HG03135 (cell line): ENCODE data around the gene DUSP28.

ENCODE experiments used
- ATAC-seq: cut with Tn5 transposase; IDR thresholded peaks from one replicate; pipeline ENCODE4 v1.9.1; 2021; ENCODE audit warnings: mild to moderate bottlenecking, moderate library complexity; ENCODE audit not compliant: unreplicated experiment

DUSP28 gene

DNA sequence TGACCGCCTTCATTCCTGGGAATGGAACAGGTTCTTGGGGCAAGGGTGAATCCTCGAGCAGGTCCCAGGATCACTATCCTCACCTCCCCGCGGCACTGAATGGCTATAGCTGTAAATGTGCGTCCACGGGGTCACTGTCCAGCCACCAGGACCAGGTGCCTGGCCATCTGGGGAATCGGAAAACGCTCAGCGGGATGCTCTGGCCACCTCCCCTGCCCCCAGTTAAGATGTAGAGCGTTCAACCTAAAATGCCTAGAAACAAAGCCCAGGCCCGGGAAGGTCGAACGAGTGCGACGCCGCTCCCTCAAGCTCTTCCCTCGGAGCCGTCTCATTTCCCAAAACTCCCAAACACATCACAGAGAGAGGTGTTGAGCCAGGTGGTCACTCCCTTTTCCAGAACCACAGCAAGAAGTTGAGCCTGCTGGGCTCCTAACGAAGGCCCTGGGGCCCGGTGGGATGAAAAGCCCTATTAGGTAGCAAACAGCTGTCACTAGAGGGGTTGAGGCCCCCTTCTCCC, 25.6 kb downstream of the DUSP28 start:
- ATAC-seq: no peak

DNA sequence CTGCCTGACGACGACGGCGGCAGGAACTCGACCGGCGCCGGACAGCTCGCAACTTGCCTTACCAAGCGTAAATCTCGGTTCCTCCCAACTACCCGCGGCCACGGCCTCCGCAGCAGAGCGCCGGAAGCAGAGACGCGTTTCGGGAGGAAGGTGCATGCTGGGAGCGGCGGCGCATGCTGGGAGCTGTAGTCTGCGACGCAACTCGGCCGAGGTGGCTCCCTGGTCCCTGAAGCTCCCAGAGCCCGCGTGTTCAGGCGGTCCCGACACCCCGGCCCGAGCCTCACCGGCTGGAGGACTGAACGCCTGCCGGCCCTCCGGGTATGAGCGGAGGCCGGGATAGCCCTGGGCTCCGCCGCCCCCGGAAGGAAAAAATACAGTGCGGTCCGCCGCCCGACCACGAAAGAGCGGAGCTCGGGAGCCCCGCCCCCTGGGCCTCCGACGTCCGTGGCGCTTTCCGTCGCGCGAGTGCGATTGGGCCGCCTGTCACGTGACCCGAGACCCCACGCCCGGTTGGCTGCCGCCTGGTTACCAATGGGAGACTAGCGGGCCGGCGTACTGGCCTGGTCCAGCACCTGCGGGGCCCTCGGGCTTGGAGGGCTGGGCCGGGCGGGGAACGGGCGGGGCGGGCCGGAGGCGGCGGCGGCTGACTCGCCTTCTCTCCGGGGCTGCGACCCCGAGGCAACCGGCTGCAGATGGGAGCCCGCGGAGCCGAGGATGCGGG, 26.2 kb downstream of the DUSP28 start, which contains the start of gene CAPN10:
Gene CAPN10, plus strand, starts transcription at position 537 of the 721 bp plus-strand sequence. Its CDS starts 178 bp downstream, at position 715.
- peak; percentile 63 for ATAC-seq

DNA sequence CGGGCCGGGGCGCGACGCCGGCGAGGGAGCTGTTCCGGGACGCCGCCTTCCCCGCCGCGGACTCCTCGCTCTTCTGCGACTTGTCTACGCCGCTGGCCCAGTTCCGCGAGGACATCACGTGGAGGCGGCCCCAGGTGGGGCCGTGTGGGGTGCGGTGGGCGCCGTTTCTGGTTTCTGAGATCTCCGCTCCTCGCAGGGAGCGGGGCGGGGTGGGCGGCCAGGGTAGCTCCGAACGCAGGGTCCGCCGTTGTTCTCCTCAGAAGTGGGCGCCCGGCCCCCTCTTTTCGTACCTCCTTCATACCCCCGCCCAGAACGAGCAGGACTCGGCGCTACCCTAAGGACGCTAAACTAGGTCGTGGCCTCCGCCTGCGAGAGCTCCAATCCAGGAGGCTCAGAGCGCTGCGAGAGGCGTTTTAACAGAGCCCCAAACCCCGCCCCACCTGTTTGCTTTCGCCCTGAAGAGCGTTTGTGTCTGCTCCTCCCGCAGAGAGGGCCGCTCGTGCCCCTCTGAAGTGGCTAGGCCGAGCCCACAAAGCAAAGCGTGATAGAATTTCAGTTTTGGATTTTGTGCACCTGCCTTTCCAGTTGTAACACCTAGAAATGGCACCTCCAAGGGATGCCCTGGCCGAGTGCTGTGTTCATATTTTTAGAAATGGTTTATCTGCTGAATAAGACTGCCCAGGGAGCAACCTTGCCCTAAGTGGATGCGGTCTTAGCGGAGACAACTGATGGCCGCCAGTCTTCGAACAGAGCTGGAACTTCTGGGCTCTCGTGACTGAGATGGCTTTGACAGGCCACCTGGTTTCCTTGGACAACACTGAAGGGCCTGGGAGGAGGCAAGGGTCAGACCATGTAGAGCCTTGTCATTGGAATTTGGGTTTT, 27.0 kb downstream of the DUSP28 start:
- peak; percentile 8 for ATAC-seq

DNA sequence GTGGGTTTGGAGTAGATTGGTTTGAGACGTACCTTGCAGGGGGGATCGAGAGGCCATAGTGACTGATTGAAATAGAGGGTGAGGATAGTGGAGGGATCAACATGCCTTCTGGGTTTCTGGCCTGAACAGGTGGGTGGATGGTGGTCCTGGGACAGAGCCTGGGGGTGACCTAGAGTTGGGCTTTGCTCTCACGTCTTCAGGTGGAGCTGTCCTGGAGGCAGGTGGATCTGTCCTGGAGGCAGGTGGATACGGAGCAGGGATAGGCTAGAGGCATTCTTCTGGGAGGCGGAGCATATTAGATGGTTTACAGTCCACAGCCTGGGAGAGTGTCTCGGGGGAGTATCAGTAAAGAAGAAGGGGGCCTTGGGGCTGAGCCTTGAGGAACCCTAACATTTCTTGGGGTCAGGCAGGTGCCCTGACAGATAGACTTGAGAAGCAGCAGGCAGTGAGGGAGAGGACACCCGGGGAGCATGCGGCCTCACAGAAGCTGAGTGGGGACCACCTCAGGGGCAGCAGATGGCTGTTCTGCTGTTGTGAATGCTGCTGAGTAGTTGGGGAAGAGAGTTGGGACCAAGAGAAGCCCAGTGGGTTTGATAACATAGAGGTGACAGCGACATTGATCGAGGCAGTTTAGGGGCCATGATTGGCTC, 28.0 kb downstream of the DUSP28 start:
- no peak for ATAC-seq

DNA sequence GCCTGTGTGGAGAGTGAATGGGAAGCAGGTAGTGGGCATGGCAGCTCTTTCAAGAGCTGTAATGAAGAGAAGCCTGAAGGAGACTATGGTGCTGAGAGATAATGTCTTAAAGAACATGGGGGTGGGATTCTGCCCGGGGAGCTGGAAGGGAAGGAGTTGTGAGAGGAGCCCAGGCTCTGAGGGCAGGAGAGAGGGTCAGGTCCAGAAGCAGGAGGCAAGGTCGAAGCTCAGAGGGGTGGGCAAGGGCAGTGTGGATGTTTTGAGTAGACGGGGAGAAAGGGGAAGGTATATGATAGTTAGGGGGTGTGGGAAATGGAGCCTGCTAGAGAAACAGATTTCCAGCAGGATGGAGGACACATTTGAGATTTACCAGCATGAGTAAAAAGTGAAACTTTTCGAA, 28.5 kb downstream of the DUSP28 start:
- ATAC-seq: no peak

DNA sequence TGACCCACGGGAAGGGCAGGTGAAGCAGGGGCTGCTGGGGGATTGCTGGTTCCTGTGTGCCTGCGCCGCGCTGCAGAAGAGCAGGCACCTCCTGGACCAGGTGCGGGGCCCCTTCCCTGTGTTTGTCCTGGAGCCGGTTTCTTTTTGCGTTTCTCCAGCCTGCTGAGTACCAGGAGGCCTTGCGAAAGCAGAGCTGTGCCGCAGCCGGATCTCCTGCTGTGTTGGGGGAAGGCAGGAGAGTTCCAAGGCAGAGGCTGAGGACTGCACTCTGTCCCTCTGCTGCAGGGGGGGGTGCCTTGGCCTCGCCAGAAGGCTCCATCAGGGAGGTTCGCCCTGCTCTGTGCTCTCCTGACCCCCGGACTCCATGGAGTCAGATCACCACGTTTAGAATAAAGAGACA, 29.2 kb downstream of the DUSP28 start:
- no peak for ATAC-seq

DNA sequence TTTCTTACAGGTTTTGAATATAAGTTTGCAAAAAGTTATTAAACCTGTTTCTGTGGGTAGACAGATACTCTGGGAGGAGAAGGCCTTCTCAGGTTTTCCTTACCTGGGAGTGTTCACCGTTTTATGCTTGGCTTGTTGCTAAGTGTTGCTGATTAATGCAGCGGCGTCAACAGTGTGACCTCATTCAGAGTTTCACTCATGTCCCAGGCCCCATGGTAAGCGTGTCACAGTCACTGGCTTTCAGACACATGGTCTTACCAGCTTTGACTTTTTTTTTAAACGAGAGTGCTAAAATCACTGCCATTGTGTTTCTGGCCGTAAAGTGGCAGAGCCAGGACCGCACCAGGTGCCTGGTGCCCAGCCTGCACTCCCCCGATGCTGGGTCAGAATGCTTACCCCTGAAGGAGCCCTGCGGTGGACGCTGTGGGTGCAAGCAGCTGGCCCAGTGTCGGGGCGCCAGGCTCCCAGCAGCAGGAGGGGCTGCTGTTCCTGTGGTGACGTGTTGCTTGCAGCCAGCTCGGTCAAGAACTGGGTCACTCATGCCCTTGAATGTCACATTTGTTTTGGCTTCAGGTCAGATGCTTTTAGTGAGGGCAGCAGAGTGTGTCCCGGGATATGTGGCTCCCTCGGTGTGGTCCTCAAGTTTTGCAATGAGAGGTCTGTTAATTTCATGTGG, 29.8 kb downstream of the DUSP28 start:
- ATAC-seq: no peak

DNA sequence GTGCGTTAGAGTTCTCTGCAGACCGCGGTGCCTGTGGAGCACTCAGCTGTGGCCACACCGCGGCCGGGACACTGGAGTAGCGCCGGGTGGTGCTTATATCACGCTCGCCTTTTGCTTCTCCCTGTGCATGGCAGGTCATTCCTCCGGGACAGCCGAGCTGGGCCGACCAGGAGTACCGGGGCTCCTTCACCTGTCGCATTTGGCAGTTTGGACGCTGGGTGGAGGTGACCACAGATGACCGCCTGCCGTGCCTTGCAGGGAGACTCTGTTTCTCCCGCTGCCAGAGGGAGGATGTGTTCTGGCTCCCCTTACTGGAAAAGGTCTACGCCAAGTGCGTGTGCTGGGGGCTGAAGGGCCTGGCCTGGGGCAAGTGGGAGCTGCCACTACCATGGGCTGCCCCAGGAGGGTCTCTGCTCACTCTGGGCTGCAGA, 30.5 kb downstream of the DUSP28 start:
- ATAC-seq: no peak

DNA sequence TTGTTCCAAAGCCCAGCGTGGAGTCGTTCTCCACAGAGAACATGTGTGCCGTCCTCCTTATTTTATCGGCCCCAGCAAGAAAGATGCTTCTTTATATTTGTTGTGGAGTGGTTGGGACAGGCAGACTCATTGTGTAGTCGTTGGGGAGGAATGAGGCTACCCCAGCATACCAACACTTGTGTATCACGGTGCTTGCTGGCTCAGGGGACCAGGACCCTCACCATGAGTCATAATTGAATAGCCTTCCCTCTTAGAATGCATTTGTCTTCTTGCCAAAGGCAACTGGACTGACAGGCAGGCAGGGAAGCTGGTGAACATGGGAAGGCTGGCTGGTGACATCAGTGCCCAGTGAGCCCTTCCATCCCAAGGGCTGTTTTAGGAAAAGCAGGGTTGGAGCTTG, 31.1 kb downstream of the DUSP28 start:
- ATAC-seq: no peak

DNA sequence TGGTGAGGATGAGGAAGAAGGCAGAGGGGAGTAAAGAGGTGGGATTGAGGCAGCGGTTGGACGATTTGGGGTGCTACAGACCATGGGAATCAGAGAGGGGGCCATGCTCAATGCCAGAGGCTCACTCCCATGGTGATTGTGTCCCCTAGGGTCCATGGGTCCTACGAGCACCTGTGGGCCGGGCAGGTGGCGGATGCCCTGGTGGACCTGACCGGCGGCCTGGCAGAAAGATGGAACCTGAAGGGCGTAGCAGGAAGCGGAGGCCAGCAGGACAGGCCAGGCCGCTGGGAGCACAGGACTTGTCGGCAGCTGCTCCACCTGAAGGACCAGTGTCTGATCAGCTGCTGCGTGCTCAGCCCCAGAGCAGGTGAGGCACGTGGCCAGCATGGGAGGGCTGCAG, 31.6 kb downstream of the DUSP28 start:
- no peak for ATAC-seq

DNA sequence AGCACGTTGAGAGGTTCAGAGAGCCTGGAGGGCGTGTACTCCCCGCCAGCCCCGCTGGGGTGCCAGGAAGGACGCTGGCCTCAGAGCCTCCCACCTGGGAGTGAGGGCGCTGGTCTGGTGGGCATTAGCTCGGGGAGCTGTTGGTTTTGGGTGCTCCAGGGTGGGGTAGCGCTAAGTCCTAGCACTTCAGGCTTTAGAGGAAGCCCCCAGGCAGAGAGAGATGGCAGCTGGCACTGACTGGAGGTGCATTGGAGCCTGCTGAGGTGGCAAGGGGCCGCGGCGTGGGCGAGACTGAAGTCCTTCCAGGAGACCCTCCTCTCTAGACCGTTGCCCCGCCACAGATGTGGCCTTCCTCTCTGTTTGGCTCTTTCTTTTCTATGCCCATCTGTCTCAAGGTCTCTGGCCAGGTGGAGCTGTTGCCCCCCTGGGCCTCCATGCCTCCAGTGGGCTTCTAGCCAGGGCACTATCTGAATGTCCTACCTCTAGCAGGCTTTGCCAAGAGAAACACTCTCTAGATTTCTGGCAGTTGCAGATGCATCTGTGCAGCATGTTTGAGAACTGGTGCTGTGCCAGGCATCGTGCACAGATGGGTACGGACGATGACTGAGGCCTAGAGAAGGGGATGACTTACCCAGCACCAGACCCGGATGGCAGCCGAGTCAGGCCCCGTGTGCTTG, 33.0 kb downstream of the DUSP28 start:
- ATAC-seq: no peak

DNA sequence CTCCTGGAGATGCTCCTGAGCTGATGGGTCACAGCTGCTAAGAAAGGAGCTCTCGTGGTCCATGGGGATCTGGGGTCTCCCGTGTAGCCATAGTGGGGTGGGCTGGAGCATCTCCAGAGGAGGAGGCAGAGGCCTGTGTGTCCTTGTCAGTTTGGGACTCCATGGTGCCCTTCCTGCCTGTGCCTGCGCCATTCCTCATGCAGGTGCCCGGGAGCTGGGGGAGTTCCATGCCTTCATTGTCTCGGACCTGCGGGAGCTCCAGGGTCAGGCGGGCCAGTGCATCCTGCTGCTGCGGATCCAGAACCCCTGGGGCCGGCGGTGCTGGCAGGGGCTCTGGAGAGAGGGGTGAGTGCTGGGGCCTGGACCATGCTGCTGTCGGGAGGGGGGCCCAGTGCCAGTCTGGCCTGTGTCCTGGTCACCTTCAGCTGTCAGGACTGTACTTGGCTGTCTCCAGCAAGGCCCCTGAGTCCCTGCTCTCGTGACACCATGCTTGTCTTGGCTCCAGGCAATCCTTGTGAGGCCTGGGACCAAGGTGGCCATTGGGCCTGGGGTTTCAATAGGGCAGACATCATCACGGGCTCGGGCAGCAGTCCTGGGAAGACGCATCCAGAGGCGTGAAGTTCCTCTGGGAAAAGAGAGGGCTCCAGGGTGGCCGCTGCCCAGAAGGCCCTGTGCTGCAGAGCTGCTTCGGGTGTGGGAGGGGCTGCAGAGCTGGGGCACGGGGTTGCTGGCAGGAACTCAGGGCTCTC, 33.7 kb downstream of the DUSP28 start:
- no peak for ATAC-seq

DNA sequence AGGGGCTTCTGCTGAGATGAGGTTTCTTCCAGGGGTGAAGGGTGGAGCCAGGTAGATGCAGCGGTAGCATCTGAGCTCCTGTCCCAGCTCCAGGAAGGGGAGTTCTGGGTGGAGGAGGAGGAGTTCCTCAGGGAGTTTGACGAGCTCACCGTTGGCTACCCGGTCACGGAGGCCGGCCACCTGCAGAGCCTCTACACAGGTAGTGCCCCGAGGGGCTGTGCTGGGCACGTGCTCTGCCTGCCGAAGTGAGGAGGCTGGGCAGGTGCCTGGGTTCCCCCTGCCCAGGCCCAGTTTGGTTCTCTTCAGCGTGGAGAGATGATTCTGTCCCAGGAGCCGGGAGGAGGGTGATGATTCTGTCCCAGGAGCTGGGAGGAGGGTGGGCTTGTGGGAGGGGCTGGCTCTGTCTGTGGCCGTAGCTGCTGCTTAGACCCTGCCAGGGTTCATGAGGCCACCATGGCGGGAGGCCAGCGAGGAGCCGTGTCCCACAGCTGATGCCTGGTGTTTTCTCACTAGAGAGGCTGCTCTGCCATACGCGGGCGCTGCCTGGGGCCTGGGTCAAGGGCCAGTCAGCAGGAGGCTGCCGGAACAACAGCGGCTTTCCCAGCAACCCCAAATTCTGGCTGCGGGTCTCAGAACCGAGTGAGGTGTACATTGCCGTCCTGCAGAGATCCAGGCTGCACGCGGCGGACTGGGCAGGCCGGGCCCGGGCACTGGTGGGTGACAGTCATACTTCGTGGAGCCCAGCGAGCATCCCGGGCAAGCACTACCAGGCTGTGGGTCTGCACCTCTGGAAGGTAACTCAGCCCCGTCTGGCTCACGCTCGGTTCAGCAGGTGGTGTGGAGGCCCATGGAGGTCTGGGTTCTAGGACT, 34.6 kb downstream of the DUSP28 start:
- ATAC-seq: no peak

DNA sequence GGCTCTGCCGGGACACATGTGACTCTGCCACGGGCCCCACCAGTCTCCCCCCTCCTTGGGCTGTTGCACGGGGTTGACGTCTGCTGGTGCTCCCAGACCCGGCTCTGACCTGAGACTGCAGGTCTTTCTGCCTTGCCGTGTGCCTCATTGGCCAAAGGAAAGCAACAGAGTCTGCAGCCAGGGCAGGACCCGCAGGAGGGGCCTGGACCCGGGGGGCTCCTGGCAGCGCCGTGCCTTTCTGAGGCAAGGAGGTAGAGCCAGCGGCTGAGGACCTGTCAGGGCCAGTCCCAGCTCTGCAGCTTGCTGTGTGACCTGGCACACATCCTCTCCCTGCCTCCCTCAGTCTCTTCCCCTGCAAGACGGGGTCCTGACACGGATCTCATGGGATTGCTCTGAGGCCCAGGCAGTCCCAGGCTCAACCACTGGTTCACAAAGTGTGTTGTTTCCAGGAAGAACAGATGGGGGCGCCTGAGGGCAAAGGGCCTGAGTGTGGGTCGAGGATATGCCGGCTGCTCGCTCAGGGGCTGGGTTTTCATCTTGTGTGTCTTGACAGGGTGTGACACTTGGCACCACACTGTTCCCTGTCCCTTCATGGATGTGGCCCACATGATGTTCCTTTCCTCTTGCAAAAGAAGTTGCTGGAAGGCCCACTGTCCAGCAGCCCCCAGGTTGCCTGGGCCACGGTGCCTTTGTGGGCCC, 35.4 kb downstream of the DUSP28 start:
- no peak for ATAC-seq

DNA sequence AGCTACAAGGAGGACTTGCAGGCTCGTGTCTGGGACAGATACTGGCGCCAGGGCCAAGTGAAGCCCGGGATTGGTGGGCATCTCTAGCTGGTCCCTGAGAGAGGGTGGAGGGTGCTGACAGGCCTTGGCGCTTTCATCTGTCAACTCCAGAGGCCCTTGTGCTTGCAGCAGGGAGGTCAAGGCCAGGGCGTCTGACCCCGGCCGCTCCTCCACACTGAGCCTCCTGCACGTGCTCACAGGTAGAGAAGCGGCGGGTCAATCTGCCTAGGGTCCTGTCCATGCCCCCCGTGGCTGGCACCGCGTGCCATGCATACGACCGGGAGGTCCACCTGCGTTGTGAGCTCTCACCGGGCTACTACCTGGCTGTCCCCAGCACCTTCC, 35.9 kb downstream of the DUSP28 start:
- ATAC-seq: no peak

DNA sequence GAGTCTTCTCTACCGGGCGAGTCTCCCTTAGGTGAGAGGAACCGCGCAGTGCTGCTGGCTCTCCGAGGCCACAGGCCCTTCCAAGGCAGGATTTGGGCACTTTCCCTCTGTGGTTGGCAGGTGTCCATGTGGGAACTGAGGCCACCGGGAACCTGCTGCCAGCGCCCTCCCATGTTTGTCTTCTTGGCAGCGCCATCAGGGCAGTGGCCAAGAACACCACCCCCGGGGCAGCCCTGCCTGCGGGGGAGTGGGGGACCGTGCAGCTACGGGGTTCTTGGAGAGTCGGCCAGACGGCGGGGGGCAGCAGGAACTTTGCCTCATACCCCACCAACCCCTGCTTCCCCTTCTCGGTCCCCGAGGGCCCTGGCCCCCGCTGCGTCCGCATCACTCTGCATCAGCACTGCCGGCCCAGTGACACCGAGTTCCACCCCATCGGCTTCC, 36.4 kb downstream of the DUSP28 start:
- no peak for ATAC-seq

DNA sequence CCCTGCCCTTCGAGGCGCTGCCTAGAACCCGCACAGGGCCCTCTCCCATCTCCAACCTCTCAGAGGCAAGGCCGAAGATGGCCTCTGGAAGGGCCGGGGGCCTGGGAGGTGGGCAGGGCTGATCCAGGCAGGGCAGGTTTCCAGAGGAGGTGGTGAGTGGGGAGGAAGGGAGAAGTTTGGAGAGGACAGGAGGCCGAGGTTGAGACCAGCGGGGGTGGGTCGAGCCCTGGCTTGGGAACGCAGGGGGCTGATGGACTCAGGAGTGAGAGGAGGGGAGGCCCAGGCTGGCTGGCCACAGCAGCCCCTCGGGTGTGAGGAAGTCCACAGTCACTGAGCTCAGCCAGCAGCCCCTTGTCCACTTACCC, 36.9 kb downstream of the DUSP28 start:
- no peak for ATAC-seq
